ENCODE results near the gene EFCAB8. TPM values are rescaled to one million over a fixed set of nuclear protein-coding genes. Genes with fewer than 3 reads are reported as not detected.
A peak's percentile ranks its signal among the peaks of the same experiment; 100 is the strongest.

The EFCAB8 gene
- total RNA-seq, 2 experiments from 2014 or later: 1.0 to 1.5 TPM

DNA sequence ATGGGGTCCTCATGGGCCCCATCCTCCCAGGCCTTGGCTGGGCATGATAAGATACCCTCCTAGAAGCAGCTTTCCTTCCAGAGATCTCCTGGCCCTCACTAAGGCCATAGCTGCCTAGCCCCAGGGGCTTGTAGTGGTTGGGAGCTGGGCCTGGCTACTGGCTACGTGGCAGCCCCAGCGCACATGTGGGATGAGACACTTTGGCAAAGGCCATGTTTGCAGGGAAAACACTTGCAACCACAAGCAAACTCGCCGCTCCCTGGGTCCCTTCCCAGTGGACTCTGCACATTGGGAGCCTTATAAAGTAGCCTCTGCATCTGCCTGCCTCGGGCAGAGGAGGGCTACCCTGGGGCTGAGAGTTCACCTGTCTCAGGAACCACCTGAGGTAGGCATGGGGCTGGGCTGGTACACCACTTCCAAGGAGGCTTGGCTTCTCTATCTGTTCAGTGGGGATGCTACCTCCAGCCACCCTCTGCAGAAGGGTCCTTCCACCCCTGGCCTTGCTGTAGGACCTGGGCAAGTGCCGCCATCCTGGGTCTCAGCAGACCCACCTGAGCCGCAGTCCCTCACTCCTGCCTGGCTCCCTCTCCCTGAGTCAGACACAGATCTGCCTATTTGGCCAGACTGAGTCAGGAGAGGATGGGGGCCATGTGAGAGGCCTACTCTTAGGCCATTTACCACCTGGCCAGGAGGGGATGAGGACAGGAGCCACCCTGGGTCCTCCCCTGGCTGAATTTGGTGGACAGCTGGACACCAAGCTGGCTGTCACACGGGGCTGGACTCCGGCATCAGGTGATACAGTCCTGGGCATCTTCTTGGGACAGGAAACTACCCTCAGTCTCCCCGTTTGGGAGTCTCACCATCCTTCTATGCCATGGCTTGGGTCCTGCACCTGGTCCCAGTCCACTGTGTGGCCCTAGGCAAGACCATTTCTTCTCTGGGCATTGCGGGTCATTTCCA lies 148.9 kb downstream of the EFCAB8 start, which contains the start of gene BPIFB2:
BPIFB2 (plus strand) TSS at position 329 of the 960 bp plus-strand sequence. CDS start 871 bp downstream, outside the sequence.
- Mint-ChIP-seq H3K9me3 (ENCODE audit: insufficient read depth) (no peaks in the 10 kb centered on the region), H3K27ac (no peak within 1 kb of the TSS), H3K27me3 (ENCODE audit: low read depth) (no peaks in the 10 kb centered on the region), H3K4me1 (ENCODE audit: low read depth) (peaks cover 3% of the 10 kb centered on the region), H3K4me3 (no peak within 1 kb of the TSS), H3K36me3 (ENCODE audit: low read depth) (peaks cover 3% of the 10 kb centered on the region)
- ChIA-PET POLR2A (interaction anchor here (1.7 kb wide), 1 partner anchor 40 kb away, joined by 5 read pairs; no protein-coding TSS in a partner anchor), CTCF (interaction anchor here (2.9 to 4.7 kb wide), 2 partner anchors 62 to 106 kb away, joined by 22 to 47 read pairs; no protein-coding TSS in a partner anchor)
- ATAC-seq (peak; percentile 33), DNase-seq (no peak)

DNA sequence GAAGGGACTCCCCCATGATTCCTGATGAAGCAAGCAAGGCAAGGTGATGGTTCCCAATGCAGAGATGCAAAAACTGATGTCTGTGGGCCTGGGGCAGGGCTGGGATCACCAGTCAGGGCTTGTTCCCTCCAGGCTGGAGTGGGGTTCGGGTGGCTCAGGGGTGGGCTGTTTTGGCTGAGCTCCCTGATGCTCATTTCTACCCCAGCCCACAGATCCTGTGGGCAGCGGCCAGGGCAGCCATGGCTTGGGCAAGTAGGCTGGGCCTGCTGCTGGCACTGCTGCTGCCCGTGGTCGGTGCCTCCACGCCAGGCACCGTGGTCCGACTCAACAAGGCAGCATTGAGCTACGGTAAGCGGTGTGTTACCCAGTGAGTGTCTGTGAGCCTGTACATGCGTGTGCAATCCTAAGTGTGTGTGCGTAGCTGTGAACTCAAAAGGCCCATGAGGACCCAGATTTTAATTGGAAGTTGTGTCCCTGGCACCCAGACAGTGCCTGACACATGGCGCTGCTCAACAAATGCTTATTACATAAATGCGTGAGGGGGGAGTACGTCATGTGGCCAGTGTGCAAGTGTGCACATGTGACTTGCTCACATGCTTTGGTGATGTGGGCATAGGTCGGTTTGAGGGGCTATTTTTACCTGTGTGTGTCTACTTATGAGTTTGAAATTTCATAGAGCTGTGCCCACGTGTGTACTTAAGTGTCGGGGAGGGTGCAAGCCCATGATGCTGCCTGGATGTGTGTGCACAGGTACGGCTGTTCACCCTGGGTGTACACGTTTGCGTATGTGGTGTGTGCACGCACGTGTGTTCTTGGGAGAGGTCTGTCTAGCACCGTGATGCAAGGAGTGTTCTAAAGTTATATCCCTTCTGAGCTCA lies 149.9 kb downstream of the EFCAB8 start:
- no peak overlapping the region for H3K4me3 Mint-ChIP-seq
- ChIA-PET POLR2A (no interaction called here), CTCF (no interaction called here)
- H3K4me1 Mint-ChIP-seq (ENCODE audit: low read depth): peaks cover 3% of the 10 kb centered on the region
- peaks cover 3% of the 10 kb centered on the region for H3K36me3 Mint-ChIP-seq (ENCODE audit: low read depth)
- DNase-seq (no peak), ATAC-seq (no peak)
- no peaks in the 10 kb centered on the region for H3K27me3 Mint-ChIP-seq (ENCODE audit: low read depth)
- no peak overlapping the region for H3K27ac Mint-ChIP-seq
- no peaks in the 10 kb centered on the region for H3K9me3 Mint-ChIP-seq (ENCODE audit: insufficient read depth)

DNA sequence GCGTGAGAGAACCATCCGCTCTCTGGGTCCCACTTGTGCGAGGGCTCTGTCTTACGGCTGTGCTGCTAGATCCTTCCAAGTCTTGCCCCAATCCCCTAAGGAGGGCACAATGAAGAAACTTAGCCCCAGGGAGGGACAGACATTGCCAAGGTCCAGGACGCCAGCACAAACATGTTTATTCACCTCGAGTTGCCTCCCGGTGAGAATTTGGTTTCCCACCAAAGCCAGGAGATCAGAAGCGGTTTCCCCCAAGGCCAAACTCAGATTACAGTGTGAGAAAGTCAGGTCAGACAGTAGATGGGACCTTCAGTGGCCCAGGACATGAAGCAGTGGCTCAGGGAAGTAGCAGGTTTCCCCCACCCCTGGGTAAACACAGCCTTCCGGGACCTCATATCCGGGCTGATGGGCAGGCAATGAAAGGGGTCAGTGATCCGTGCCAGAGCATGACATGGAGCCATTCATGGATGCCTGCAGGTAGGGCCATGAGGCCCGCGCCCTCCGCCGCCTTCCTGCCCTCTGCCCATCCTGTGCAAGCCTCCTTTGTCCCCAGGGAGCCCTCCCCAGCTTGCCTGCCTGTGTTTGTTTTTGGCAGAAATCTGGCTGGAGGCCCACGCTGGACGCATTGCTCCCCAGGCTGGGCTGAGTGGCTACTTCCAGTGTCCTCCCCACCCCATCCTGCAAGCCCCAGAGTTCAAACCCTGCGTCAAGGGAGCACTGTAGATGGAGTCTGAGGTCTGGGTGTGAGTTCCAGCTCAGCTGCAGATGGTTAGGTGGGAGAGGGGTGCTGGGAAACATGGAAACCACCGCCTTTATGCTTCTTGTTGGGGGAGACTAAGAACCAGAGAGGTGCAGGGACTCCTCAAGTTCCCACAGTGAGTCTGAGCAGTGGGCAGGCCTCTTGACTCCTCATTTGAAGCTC lies 150.8 kb downstream of the EFCAB8 start:
- H3K4me1 Mint-ChIP-seq (ENCODE audit: low read depth): peaks cover 3% of the 10 kb centered on the region
- no peak overlapping the region for H3K27ac Mint-ChIP-seq
- no peak for DNase-seq
- H3K4me3 Mint-ChIP-seq: no peak overlapping the region
- ChIA-PET CTCF (no interaction called here), POLR2A (no interaction called here)
- H3K36me3 Mint-ChIP-seq (ENCODE audit: low read depth): peaks cover 3% of the 10 kb centered on the region
- no peaks in the 10 kb centered on the region for H3K9me3 Mint-ChIP-seq (ENCODE audit: insufficient read depth)
- no peaks in the 10 kb centered on the region for H3K27me3 Mint-ChIP-seq (ENCODE audit: low read depth)
- ATAC-seq: no peak

DNA sequence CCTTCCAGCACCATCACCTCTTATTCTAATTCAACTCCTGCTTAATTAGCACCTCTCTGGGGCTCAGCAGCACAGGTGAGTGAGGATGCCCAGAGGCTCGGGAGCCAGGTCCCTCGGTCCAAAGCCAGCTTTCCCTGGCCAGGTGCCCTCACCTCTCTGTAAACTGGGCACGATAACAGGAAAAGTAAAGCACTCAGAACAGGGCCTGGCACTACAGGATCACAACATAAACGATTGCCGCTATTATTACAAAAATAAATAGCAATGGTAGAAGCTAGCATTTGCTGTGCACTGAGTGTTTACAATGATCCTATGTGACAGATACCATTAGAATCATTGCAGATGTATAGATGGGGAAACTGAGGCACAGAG lies 151.4 kb downstream of the EFCAB8 start:
- ChIA-PET POLR2A (no interaction called here), CTCF (no interaction called here)
- Mint-ChIP-seq H3K4me1 (ENCODE audit: low read depth) (peaks cover 3% of the 10 kb centered on the region), H3K9me3 (ENCODE audit: insufficient read depth) (no peaks in the 10 kb centered on the region), H3K36me3 (ENCODE audit: low read depth) (peaks cover 3% of the 10 kb centered on the region), H3K27ac (no peak overlapping the region), H3K4me3 (no peak overlapping the region), H3K27me3 (ENCODE audit: low read depth) (no peaks in the 10 kb centered on the region)
- ATAC-seq (no peak), DNase-seq (no peak)

DNA sequence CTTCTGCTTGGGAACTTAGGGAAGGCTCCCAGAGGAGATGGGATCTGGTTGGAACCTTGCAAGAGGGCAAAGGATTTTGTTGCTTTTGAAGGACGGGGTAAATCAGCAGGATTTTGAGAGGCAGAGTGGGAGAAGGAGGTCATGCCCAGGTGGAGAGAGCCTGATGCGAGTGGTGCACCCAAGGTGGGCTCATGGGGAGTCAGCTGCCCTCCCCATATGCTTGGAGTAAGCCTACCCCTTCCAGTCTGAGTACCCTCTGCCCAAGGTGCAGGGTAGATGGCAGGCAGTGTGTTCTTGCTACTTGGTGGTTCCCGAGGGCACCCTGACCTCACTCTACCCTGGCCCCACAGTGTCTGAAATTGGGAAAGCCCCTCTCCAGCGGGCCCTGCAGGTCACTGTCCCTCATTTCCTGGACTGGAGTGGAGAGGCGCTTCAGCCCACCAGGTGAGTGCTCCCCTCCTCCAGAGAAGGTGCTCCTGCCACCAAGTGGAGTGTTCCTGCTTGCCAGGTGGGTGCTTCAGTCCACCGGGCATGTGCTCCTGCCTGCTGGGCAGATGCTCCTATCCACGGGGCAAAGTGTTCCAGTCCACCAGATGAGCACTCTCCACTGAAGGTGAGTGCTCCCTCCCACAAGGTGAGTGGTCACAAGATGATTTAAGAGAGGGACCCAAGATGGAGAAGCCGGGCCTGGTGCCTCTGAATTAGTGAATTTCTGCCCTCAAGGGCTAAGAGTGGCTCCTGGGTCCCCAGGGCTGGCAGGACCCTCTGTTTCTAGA lies 152.1 kb downstream of the EFCAB8 start:
- POLR2A ChIA-PET: interaction anchor here (0.5 kb wide), 1 partner anchor 1213 kb away, joined by 3 read pairs; no protein-coding TSS in a partner anchor
- CTCF ChIA-PET: no interaction called here
- Mint-ChIP-seq H3K4me1 (ENCODE audit: low read depth) (no peaks in the 10 kb centered on the region), H3K4me3 (no peak overlapping the region), H3K27ac (no peak overlapping the region), H3K36me3 (ENCODE audit: low read depth) (no peaks in the 10 kb centered on the region), H3K27me3 (ENCODE audit: low read depth) (no peaks in the 10 kb centered on the region), H3K9me3 (ENCODE audit: insufficient read depth) (no peaks in the 10 kb centered on the region)
- ATAC-seq: no peak
- DNase-seq: no peak

Other genes with a start within 250 kb of the EFCAB8 start
- under 1 TPM; 0.16 to 0.21 TPM for gene C20orf203, start 185.0 kb upstream of the EFCAB8 start, total RNA-seq
- gene COMMD7, start 115.5 kb upstream of the EFCAB8 start, total RNA-seq: 10 to 100 TPM; 65.5 to 68.4 TPM
- 10 to 100 TPM in 1 of 2 experiments, 1 to 10 TPM in 1; 9.0 to 10.0 TPM for gene DNMT3B, start 96.5 kb upstream of the EFCAB8 start, total RNA-seq
- 100 to 1,000 TPM; 137 to 142 TPM for gene MAPRE1, start 39.0 kb upstream of the EFCAB8 start, total RNA-seq
- not detected for gene SUN5, start 145.5 kb downstream of the EFCAB8 start, total RNA-seq
- not detected for gene BPIFB2, start 148.8 kb downstream of the EFCAB8 start, total RNA-seq
- gene BPIFB6, start 172.7 kb downstream of the EFCAB8 start, total RNA-seq: not detected
- not detected for gene BPIFB3, start 195.0 kb downstream of the EFCAB8 start, total RNA-seq
- gene BPIFB4, start 220.7 kb downstream of the EFCAB8 start, total RNA-seq: not detected